Measurements from ENCODE around the gene PAPPA2. TPM values are rescaled to one million over a fixed set of nuclear protein-coding genes. Genes with fewer than 3 reads are reported as not detected.

PAPPA2 gene
- total and polyA plus RNA-seq, 7 experiments from 2014 or later: 0.07 to 0.29 (median 0.21) TPM; not detected in 4

DNA sequence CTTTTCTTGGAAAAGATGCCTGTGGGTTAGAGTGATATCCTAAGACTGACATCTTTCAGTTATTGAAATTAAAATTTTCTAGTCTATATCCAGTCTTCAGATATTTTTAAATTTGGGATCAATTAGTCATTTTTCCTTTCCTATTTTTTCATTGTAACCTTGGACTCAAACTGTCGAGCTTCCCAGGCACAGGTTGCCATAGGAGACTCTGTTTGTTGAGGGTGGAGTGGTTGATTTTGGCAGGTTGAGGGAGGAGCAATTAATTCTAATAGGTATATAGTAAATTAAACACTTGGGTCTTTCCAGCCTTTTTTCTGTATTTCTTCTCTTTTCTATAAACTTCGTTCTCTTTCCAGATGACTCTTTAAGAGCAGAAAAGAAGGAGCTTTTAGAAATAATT is 374.7 kb downstream of the PAPPA2 start:
- ChIA-PET CTCF (no interaction called here), POLR2A (no interaction called here)
- Mint-ChIP-seq H3K9me3 (peaks cover 0 to 10% (median 0%) of the 10 kb centered on the region in 11 donors), H3K27me3 (peaks cover 0 to 12% (median 0%) of the 10 kb centered on the region in 5 donors), H3K4me1 (no peaks in the 10 kb centered on the region), H3K4me3 (no peak overlapping the region), H3K27ac (no peak overlapping the region), H3K36me3 (no peaks in the 10 kb centered on the region)
- H3K4me1 ChIP-seq (ENCODE audit: control insufficient read depth in 2 of 2, insufficient read depth in 2 of 2, low read length in 2 of 2): no peaks in the 10 kb centered on the region
- DNase-seq (no peak), ATAC-seq (no peak)
- H3K36me3 ChIP-seq (ENCODE audit: control insufficient read depth in 2 of 3, insufficient read depth in 3 of 3, low read length in 3 of 3): no peaks in the 10 kb centered on the region
- H3K9me3 ChIP-seq (ENCODE audit: control insufficient read depth in 2 of 3, low read length in 3 of 3): no peaks in the 10 kb centered on the region
- H3K4me3 ChIP-seq (ENCODE audit: low read length): no peak overlapping the region
- no peaks in the 10 kb centered on the region for H3K27me3 ChIP-seq (ENCODE audit: control insufficient read depth in 2 of 2, insufficient read depth in 2 of 2, low read length in 2 of 2)
- intact Hi-C loops (cut with micrococcal nuclease): no loop called here
- no peak overlapping the region for H3K27ac ChIP-seq (ENCODE audit: low read depth, low read length)

- H3K27me3 Mint-ChIP-seq: peaks cover 0 to 12% (median 0%) of the 10 kb centered on the region in 5 donors
- H3K4me1 Mint-ChIP-seq: no peaks in the 10 kb centered on the region
- ATAC-seq (no peak), DNase-seq (no peak)
- intact Hi-C loops (cut with micrococcal nuclease): no loop called here
- H3K27ac Mint-ChIP-seq: no peak overlapping the region
- Histone ChIP-seq H3K27me3 (ENCODE audit: control insufficient read depth in 2 of 2, insufficient read depth in 2 of 2, low read length in 2 of 2) (no peaks in the 10 kb centered on the region), H3K9me3 (ENCODE audit: control insufficient read depth in 2 of 3, low read length in 3 of 3) (no peaks in the 10 kb centered on the region), H3K36me3 (ENCODE audit: control insufficient read depth in 2 of 3, insufficient read depth in 3 of 3, low read length in 3 of 3) (no peaks in the 10 kb centered on the region), H3K27ac (ENCODE audit: low read depth, low read length) (no peak overlapping the region), H3K4me3 (ENCODE audit: low read length) (no peak overlapping the region), H3K4me1 (ENCODE audit: control insufficient read depth in 2 of 2, insufficient read depth in 2 of 2, low read length in 2 of 2) (no peaks in the 10 kb centered on the region)
- no peaks in the 10 kb centered on the region for H3K36me3 Mint-ChIP-seq
- H3K9me3 Mint-ChIP-seq: peaks cover 0 to 3% (median 0%) of the 10 kb centered on the region in 11 donors
- H3K4me3 Mint-ChIP-seq: no peak overlapping the region
- ChIA-PET CTCF (no interaction called here), POLR2A (no interaction called here)
These were observed 375.5 kb downstream of the PAPPA2 start for GRCh38 chr1:176838276-176838995.

GRCh38 chr1:176839216-176839615 is 376.2 kb downstream of the PAPPA2 start:
- H3K4me3 ChIP-seq (ENCODE audit: low read length): no peak overlapping the region
- ChIA-PET POLR2A (no interaction called here), CTCF (no interaction called here)
- H3K36me3 ChIP-seq (ENCODE audit: control insufficient read depth in 2 of 3, insufficient read depth in 3 of 3, low read length in 3 of 3): no peaks in the 10 kb centered on the region
- no peak overlapping the region for H3K27ac ChIP-seq (ENCODE audit: low read depth, low read length)
- Mint-ChIP-seq H3K36me3 (no peaks in the 10 kb centered on the region), H3K4me1 (no peaks in the 10 kb centered on the region), H3K4me3 (no peak overlapping the region), H3K27ac (no peak overlapping the region), H3K27me3 (peaks cover 0 to 15% (median 0%) of the 10 kb centered on the region in 5 donors), H3K9me3 (peaks cover 0 to 3% (median 0%) of the 10 kb centered on the region in 11 donors)
- no peaks in the 10 kb centered on the region for H3K4me1 ChIP-seq (ENCODE audit: control insufficient read depth in 2 of 2, insufficient read depth in 2 of 2, low read length in 2 of 2)
- ATAC-seq (no peak), DNase-seq (no peak)
- H3K27me3 ChIP-seq (ENCODE audit: control insufficient read depth in 2 of 2, insufficient read depth in 2 of 2, low read length in 2 of 2): no peaks in the 10 kb centered on the region
- H3K9me3 ChIP-seq (ENCODE audit: control insufficient read depth in 2 of 3, low read length in 3 of 3): no peaks in the 10 kb centered on the region
- intact Hi-C loops (cut with micrococcal nuclease): no loop called here

DNA sequence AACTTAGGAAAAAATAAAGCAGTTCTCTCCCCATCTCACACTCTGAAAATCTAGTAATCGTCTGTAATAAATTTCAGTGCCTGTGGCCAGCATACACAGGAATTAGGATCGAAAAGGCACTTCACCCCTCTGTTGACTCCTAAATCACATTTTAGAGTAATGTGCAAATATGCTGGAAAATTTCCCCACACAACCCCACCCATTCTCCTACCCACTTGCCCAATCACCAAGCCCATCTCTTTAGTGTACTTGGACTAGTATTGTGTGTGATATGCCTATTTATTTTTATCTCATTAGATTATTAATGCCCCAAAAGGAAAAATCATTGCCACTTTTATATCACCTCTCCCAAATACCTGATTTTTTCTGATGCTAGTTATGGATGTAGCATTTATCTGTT is 378.3 kb downstream of the PAPPA2 start:
- H3K4me3 Mint-ChIP-seq: no peak overlapping the region
- H3K9me3 Mint-ChIP-seq: peaks cover 0 to 4% (median 0%) of the 10 kb centered on the region in 11 donors
- H3K9me3 ChIP-seq (ENCODE audit: control insufficient read depth in 2 of 3, low read length in 3 of 3): no peaks in the 10 kb centered on the region
- no peak overlapping the region for H3K27ac Mint-ChIP-seq
- H3K4me3 ChIP-seq (ENCODE audit: low read length): no peak overlapping the region
- intact Hi-C loops (cut with micrococcal nuclease): no loop called here
- H3K27ac ChIP-seq (ENCODE audit: low read depth, low read length): no peak overlapping the region
- ATAC-seq: no peak
- DNase-seq: no peak
- no peaks in the 10 kb centered on the region for H3K36me3 ChIP-seq (ENCODE audit: control insufficient read depth in 2 of 3, insufficient read depth in 3 of 3, low read length in 3 of 3)
- no peaks in the 10 kb centered on the region for H3K27me3 ChIP-seq (ENCODE audit: control insufficient read depth in 2 of 2, insufficient read depth in 2 of 2, low read length in 2 of 2)
- H3K36me3 Mint-ChIP-seq: no peaks in the 10 kb centered on the region
- H3K27me3 Mint-ChIP-seq: peaks cover 0 to 17% (median 0%) of the 10 kb centered on the region in 5 donors
- ChIA-PET CTCF (no interaction called here), POLR2A (no interaction called here)
- no peaks in the 10 kb centered on the region for H3K4me1 ChIP-seq (ENCODE audit: control insufficient read depth in 2 of 2, insufficient read depth in 2 of 2, low read length in 2 of 2)
- no peaks in the 10 kb centered on the region for H3K4me1 Mint-ChIP-seq

DNA sequence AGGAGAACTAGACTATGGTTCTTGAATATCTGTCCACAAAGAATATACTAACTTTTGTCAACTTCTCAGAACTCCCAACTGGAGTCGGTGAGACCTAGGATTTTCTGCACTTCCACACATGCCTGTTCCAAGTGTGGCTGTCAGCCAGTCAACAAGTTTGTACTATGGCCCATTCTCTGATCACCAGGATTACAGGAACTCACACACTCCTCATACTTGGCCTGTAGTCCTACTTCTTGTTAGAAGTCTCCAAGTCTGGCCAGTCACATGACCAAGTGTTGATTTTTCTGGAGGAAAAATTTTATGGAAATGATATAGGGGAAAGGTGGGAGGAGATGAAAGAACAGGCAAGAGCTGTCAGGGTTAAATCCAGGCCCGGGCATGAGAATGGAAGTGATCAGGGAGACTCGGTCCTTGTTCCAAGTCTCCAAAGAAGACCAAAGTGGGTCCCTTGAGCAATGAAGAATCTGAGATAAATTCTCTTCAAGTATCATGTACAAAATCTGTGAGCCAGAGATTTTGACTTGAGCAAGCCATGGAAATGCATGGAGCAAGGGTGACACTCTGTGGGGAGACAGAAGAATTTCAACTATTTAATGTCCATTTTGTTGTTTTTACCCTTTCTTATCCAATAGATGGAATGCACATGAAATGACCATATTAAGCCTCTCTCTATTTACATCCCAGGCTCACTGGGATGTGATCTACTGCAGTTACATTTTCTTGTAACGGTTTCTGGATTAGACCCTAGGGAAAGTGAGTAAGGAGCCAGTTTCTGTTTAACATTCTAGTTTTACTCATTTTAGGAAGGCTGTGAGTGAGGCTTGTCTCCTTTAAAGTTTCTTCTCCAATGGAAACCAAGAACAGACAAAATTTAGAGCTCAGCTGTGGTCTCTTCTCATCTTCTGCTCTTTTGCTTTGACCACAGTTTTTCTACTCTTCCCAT is 380.6 kb downstream of the PAPPA2 start:
- Histone ChIP-seq H3K27me3 (ENCODE audit: control insufficient read depth in 2 of 2, insufficient read depth in 2 of 2, low read length in 2 of 2) (no peaks in the 10 kb centered on the region), H3K4me3 (ENCODE audit: low read length) (no peak overlapping the region), H3K4me1 (ENCODE audit: control insufficient read depth in 2 of 2, insufficient read depth in 2 of 2, low read length in 2 of 2) (no peaks in the 10 kb centered on the region), H3K36me3 (ENCODE audit: control insufficient read depth in 2 of 3, insufficient read depth in 3 of 3, low read length in 3 of 3) (no peaks in the 10 kb centered on the region), H3K27ac (ENCODE audit: low read depth, low read length) (no peak overlapping the region), H3K9me3 (ENCODE audit: control insufficient read depth in 2 of 3, low read length in 3 of 3) (no peaks in the 10 kb centered on the region)
- Mint-ChIP-seq H3K4me1 (no peaks in the 10 kb centered on the region), H3K9me3 (peaks cover 0 to 4% (median 0%) of the 10 kb centered on the region in 11 donors), H3K27ac (no peak overlapping the region), H3K27me3 (peaks cover 0 to 17% (median 0%) of the 10 kb centered on the region in 5 donors), H3K36me3 (no peaks in the 10 kb centered on the region), H3K4me3 (no peak overlapping the region)
- intact Hi-C loops (cut with micrococcal nuclease): no loop called here
- ATAC-seq (no peak), DNase-seq (no peak)
- POLR2A ChIA-PET: no interaction called here
- CTCF ChIA-PET: no interaction called here

DNA sequence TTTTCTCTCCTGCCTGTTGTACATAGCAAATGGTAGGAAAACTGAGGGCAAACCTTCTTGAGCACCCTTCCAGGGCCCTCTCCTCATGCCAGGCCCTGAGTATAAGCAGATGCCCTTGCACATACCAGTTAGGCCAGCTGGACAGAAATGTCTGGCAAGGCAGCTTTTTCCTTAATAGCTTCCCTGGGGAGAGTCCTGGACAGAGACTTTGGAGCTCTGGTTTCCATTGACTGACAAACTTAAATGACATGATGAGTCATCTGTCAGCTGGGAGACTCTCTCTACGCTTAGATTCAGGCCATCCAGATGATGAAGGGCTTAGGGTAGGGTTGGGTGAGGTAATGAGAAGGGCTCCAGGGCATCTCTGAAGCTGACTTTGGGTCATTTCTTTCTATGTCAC is 384.1 kb downstream of the PAPPA2 start:
- CTCF ChIA-PET: no interaction called here

More for the DNA sequence above, 384.1 kb downstream of the PAPPA2 start:
- no peak overlapping the region for H3K4me3 ChIP-seq (ENCODE audit: low read length)
- no peaks in the 10 kb centered on the region for H3K4me1 ChIP-seq (ENCODE audit: control insufficient read depth in 2 of 2, insufficient read depth in 2 of 2, low read length in 2 of 2)
- H3K27me3 ChIP-seq (ENCODE audit: control insufficient read depth in 2 of 2, insufficient read depth in 2 of 2, low read length in 2 of 2): no peaks in the 10 kb centered on the region
- no peak overlapping the region for H3K27ac ChIP-seq (ENCODE audit: low read depth, low read length)
- no peaks in the 10 kb centered on the region for H3K9me3 ChIP-seq (ENCODE audit: control insufficient read depth in 2 of 3, low read length in 3 of 3)
- no peak overlapping the region for H3K4me3 Mint-ChIP-seq
- POLR2A ChIA-PET: no interaction called here
- no peaks in the 10 kb centered on the region for H3K36me3 Mint-ChIP-seq
- ATAC-seq (no peak), DNase-seq (no peak)
- intact Hi-C loops (cut with micrococcal nuclease): no loop called here
- peaks cover 0 to 11% (median 0%) of the 10 kb centered on the region in 5 donors for H3K27me3 Mint-ChIP-seq
- no peaks in the 10 kb centered on the region for H3K4me1 Mint-ChIP-seq
- no peaks in the 10 kb centered on the region for H3K36me3 ChIP-seq (ENCODE audit: control insufficient read depth in 2 of 3, insufficient read depth in 3 of 3, low read length in 3 of 3)
- no peak overlapping the region for H3K27ac Mint-ChIP-seq
- peaks cover 0 to 4% (median 0%) of the 10 kb centered on the region in 11 donors for H3K9me3 Mint-ChIP-seq
